ENCODE data around the gene SUSD6.

The SUSD6 gene

GRCh38 chr14:69651664-69652063 is 40.3 kb downstream of the SUSD6 start:
- DNase-seq, result no peak

GRCh38 chr14:69652942-69653684 is 41.7 kb downstream of the SUSD6 start:
- DNase-seq, result peak in 1 of 2 donors; percentile 48

GRCh38 chr14:69654116-69654515 is 42.7 kb downstream of the SUSD6 start:
- no peak for DNase-seq

- no peak for DNase-seq
Measured at GRCh38 chr14:69657950-69658355, 46.6 kb downstream of the SUSD6 start.

GRCh38 chr14:69658664-69659261 is 47.4 kb downstream of the SUSD6 start:
- no peak for DNase-seq

- DNase-seq, result no peak
Measured at GRCh38 chr14:69660344-69661193, 49.2 kb downstream of the SUSD6 start.

GRCh38 chr14:69661194-69661537 is 49.8 kb downstream of the SUSD6 start:
- DNase-seq, result no peak

- DNase-seq, result no peak
Measured at GRCh38 chr14:69662636-69663299, 51.4 kb downstream of the SUSD6 start.

- no peak for DNase-seq
Measured at GRCh38 chr14:69663300-69663643, 51.9 kb downstream of the SUSD6 start.

GRCh38 chr14:69664265-69664664 is 52.9 kb downstream of the SUSD6 start:
- DNase-seq, result no peak

- no peak for DNase-seq
Measured at GRCh38 chr14:69664865-69665526, 53.6 kb downstream of the SUSD6 start.

GRCh38 chr14:69665631-69666030 is 54.2 kb downstream of the SUSD6 start:
- DNase-seq, result no peak

GRCh38 chr14:69666112-69666511 is 54.7 kb downstream of the SUSD6 start:
- DNase-seq, result no peak

- no peak for DNase-seq
Measured at GRCh38 chr14:69666690-69667211, 55.4 kb downstream of the SUSD6 start.

- no peak for DNase-seq
Measured at GRCh38 chr14:69667938-69668335, 56.5 kb downstream of the SUSD6 start.

GRCh38 chr14:69669375-69669774 is 58.0 kb downstream of the SUSD6 start:
- DNase-seq, result no peak

- no peak for DNase-seq
Measured at GRCh38 chr14:69670093-69670492, 58.7 kb downstream of the SUSD6 start.

GRCh38 chr14:69671365-69672030 is 60.1 kb downstream of the SUSD6 start:
- DNase-seq, result no peak

- DNase-seq, result no peak
Measured at GRCh38 chr14:69672356-69672755, 61.0 kb downstream of the SUSD6 start.

GRCh38 chr14:69673104-69673503 is 61.7 kb downstream of the SUSD6 start:
- DNase-seq, result peak in 1 of 2 donors; percentile 80

GRCh38 chr14:69673578-69674305 is 62.3 kb downstream of the SUSD6 start:
- DNase-seq, result peak in 1 of 2 donors; percentile 52
